Panc1 (cell line): ENCODE data around the gene RND1.

Experiments
- CTCF ChIP-seq: fragments of 450-650 bp; IDR thresholded peaks from 2 replicates; pipeline ENCODE4 v1.5.1; 2017; ENCODE audit warnings: mild to moderate bottlenecking
- POLR2AphosphoS5 ChIP-seq: IDR thresholded peaks from 2 replicates; pipeline ENCODE4 v1.6.1; 2012; ENCODE audit warnings: mild to moderate bottlenecking, low read depth, low read length, moderate library complexity
- TCF7L2 ChIP-seq: IDR thresholded peaks from 2 replicates; pipeline ENCODE4 v1.6.1; 2011; ENCODE audit warnings: mild to moderate bottlenecking, low read depth, low read length, inconsistent platforms

GRCh38 chr12:48873096-48873495 lies 7.4 kb upstream of the RND1 start:
- TF ChIP-seq CTCF (no peak), TCF7L2 (no peak), POLR2AphosphoS5 (no peak)
